NCI-H2081 (cell line): ENCODE results near the gene GOLGA8S.
"Not testable (repeated sequence)": the region's sequence is repeated elsewhere in the genome, so short reads cannot be mapped to it uniquely, and the experiment has no call there.

Experiments
- DNase-seq, 2 experiments: peaks; one replicate each; lab custom pipeline; 2025; lab: John Stamatoyannopoulos, UW

The GOLGA8S gene, protein sequence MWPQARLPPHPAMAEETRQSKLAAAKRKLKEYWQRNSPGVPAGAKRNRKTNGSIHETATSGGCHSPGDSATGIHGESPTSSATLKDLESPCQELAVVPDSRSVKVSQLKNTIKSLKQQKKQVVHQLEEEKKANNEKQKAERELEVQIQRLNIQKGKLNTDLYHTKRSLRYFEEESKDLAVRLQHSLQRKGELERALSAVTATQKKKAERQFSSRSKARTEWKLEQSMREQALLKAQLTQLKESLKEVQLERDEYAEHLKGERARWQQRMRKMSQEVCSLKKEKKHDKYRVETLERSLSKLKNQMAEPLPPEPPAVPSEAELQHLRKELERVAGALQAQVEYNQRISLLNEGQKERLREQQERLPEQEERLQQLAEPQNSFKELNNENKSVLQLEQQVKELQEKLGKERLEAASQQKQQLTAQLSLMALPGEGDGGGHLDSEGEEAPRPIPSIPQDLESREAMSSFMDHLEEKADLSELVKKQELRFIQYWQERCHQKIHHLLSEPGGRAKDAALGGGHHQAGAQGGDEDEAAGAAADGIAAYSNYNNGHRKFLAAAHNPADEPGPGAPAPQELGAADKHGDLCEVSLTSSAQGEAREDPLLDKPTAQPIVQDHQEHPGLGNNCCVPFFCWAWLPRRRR

DNA sequence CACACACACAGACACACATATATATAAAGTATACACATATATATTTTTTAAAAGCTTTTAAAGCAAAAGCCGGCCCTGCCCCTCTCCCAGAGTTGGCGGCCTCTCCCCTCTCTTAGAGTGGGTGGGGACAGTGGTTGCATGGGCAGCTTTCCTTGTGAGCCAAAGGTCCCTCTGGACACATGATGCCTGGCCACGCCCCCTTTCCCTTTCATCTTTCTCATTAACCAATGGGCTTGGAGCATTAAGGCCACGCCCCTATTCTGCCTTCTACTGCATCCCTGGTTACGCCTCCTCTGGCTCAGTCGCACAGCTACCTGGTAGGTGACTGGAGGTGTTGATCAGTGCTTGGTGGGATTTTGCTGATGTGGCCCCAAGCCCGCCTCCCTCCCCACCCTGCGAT, at the start of gene GOLGA8S:
TSS of gene GOLGA8S (plus strand) at position 301 of the 400 bp plus-strand sequence. CDS start at position 363, 62 bp downstream.
- not testable (repeated sequence) for DNase-seq

DNA sequence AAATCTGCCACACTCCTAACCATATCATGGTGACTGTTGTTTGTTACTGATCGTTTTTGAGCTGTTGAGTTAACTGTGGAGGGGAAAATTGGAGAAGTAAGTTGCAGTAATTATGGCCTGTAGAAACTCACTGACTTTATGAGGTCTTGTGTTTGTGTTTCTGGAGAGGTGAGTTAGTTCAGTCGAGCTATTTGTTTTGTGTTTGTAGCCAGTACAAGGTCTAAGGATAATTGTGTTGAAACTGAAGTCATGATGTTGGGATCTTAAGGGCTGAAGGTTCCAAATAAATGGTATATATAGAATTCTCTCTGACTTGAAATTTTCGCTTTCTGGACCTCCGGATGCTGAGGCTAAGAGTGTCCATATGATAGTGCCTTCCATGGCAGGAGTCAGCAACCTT, 49.7 kb upstream of the GOLGA8S start:
- DNase-seq: not testable (repeated sequence)

DNA sequence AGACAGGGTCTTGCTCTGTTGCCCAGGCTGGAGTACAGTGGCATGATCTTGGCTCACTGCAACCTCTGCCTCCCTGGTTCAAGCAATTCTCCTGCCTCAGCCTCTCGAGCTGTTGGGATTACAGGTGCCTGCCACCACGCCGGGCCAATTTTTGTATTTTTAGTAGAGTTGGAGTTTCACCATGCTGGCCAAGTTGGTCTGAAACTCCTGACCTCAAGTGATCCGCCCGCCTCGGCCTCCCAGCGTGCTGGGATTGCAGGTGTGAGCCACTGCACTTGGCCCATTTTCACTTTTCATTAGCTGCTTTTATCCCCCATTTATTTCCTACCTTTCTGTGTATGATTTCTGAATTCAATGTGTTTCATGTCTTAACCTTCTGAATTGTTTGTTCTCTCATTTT, 48.6 kb upstream of the GOLGA8S start:
- not testable (repeated sequence) for DNase-seq

DNA sequence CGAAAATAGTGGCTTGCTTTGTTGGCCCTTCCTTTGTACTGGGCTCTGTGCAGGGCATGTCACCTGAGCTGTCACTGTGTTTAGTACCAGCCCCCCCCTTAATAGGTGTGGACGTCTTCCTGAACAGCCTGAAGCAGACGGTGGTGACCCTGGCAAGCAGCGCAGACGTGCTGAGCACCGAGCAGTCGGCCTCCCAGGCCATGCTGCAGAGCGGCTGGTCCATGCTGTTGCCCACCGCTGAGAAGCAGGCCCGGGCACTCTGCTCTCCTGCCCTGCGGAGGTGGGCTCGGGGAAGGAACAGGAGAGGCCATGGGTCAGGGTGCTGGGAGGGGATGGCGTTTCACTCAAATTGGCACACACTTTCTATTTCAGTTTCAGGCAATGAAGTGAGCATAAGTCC, 43.3 kb upstream of the GOLGA8S start:
- DNase-seq: not testable (repeated sequence)

DNA sequence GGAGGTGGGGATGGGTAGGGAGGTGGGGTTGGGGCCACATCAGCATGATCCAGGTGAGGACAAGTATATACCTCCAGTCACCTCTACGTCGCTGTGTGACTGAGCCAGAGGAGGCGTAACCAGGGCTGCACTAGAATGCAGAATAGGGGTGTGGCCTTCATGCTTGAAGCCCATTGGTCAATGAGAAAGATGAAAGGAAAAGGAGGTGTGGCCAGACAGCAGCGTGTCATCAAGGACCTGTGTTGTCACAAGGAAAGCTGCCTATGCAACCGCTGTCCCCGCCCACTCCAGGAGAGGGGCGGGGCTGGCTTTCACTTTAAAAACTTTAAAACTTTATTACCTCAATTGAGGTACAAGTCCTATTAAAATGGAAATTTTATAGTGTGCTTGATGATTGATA, 20.5 kb upstream of the GOLGA8S start, which contains the start of gene GOLGA6L26:
TSS of gene GOLGA6L26 (minus strand) at position 101 of the 400 bp plus-strand sequence. CDS start at position 40, 61 bp downstream.
- DNase-seq: not testable (repeated sequence)

DNA sequence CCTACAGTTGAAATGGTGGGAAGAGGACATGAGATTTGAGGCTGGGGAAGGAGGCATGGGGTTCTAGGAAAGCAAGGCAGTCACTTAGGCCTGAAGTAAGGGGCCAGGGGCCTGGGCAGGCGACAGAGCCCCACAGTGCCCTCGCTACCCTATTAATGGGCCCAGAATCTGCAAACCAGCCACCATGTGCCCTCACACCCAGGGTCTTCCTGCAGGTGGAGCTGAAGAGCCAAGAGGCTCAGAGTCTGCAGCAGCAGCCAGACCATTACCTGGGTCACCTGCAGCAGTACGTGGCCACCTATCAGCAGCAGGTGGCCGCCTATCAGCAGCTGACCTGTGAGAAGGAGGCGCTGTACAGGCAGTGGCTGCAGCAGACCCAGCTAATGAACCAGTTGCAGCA, 8.1 kb downstream of the GOLGA8S start:
- DNase-seq: not testable (repeated sequence)

DNA sequence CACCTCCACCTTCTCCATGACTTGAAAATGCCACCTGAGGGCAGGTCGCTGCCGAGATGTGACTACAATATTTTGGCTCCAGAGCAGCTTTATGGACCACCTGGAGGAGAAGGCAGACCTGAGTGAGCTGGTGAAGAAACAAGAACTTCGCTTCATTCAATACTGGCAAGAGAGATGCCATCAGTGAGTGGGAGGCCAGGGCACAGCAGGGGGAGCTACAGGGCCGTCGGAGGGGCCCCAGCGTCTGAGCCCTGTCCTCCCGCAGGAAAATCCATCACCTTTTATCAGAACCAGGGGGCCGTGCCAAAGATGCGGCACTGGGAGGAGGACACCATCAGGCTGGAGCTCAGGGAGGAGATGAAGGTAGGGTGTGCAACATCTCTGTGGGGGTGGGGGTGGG, 9.7 kb downstream of the GOLGA8S start:
- not testable (repeated sequence) for DNase-seq

DNA sequence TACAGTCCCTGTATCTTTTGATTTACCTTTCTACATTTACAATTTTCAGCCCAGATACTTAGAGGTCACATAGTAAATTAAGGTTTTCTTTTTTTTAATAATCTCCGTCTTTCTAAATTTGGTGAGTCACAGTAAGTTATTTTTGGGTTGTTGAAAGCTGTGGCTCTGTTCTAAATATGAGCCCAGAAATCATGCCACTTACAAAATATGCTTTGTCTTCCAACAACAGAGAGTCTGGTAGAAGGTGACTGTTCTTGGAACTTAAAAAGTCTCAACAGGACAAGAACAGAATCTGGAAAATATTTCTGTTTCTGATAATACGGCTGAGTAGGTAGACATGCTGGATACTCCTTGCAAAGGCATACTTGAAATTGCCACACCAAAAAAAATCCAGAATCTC, 16.0 kb downstream of the GOLGA8S start:
- DNase-seq: no peak

DNA sequence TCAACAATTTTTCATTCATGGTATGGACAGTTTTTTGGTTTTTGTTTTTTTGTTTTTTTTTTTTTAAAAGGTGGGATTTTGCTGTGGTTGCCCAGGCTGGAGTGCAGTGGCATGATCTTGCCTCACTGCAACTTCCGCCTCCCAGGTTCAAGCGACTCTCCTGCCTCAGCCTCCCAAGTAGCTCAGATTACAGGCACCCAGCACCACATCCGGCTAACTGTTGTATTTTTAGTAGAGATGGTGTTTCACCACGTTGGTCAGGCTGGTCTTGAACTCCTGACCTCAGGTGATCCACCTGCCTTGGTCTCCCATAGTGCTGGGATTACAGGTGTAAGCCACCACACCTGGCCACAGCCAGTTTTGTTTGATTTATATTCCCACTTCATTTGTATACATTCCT, 16.6 kb downstream of the GOLGA8S start:
- not testable (repeated sequence) for DNase-seq

DNA sequence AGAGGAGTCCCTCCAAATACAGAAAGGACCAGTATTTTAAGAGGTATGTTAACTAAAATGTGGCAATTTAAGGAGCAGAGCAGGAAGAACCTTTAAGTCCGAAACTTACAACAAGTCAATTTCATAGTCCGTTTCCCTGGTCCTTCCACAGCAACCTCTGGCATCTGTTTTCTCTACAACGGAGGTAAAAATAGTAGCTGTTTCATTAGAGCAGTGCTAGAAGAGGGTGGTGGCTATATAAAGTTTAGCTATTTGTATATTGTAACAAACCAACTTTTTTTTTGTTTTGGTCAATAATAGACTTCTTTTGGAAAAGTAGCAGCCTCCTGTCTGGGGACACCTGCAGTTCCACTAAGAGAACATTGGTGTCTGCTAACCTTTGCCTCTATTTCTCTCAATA, 17.3 kb downstream of the GOLGA8S start:
- not testable (repeated sequence) for DNase-seq

DNA sequence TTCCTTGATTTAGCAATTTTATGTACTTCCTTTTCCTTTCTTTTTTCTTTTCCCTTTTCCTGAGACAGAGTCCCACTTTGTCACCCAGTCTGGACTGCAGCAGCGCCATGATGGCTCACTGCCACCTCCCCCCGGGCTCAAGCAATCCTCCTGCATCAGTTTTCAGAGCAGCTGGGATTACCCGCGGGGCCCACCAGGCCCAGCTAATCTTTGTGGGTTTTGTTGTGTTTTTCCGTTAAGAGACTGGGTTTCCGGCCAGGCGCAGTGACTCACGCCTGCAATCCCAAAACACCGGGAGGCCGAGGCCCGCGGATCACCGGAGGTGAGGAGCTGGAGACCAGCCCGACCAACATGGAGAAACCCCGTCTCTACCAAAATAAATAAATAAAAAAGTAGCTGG, 17.7 kb downstream of the GOLGA8S start:
- no peak for DNase-seq

DNA sequence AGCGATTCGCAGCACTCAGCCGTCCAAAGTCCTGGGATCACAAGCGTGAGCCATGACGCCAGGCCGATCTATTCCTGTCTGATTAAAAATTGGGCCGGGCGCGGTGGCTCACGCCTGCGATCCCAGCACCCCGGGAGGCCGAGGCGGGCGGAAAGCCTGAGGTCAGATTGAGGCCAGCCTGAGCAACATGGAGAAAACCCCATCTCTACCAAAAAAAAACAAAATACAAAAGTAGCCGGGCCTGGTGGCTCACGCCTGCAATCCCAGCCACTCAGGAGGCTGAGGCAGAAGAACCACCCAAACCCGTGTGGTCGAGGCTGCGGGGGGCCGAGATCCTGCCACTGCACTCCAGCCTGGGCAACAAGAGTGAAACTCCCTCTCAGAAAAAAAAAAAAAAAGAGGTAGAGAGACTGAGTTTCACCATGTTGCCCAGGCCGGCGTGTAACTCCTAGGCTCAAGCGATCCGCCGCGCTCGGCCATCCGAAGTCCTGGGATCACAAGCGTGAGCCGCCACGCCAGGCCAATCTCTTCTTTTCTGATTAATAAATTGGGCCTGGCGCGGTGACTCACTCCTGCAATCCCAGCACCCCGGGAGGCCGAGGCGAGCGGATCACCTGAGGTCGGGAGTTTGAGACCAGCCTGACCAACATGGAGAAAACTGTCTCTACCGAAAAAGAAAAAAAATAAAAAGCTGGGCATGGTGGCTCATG, 18.5 kb downstream of the GOLGA8S start:
- not testable (repeated sequence) for DNase-seq

DNA sequence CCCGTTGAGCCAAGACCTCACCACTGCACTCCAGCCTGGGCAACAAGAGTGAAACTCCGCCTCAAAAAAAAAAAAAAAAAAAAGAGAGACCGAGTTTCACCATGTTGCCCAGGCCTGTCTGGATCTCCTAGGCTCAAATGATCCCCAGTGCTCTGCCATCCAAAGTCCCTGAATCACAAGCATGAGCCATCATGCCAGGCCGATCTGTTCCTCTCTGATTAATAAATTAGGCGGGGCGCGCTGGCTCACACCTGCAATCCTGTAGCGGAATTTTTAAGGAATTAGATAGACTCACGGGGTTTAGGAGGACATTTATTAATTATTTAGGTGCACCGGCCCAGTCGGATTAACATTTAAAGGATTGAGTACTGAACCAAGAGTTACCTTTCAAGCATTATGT, 19.7 kb downstream of the GOLGA8S start:
- DNase-seq: not testable (repeated sequence)

DNA sequence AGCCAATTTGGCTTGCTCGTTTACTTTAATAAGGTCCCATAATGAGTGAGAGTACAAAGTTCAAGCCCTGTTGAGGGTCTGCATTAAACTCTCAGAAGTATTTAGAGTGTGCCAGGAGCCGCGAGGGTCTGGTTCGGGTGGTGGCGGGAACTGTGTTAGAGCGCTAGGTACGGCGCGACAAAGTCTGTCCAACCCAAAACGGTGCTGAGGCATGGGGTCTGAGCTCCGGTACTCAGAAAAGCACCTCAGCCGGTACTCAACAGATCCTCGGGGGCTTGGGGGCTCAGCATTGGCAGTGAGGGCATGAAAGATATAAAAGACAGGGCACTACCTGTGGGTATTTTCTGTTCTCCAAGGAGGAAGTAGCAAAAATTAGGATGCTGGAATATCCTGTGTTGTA, 24.4 kb downstream of the GOLGA8S start:
- DNase-seq: not testable (repeated sequence)

DNA sequence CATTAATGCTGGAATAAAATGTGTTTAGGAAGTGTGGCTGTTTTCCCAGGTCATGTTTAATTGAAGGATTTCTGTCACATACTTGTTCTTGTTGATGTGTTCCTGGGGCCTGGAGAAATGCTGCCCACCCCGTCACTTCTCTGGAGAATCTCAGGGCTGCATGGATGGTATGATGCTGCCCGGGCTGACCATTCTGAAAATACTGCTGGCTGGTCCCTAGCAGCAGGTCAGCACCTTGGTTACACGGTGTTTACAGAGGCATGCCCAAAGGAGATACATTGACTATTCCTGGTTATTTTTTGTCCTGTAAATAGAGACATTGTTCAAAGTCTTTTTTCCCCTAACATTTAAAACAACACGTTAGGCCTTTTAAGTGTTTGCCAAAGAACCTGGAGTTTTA, 26.2 kb downstream of the GOLGA8S start:
- not testable (repeated sequence) for DNase-seq

DNA sequence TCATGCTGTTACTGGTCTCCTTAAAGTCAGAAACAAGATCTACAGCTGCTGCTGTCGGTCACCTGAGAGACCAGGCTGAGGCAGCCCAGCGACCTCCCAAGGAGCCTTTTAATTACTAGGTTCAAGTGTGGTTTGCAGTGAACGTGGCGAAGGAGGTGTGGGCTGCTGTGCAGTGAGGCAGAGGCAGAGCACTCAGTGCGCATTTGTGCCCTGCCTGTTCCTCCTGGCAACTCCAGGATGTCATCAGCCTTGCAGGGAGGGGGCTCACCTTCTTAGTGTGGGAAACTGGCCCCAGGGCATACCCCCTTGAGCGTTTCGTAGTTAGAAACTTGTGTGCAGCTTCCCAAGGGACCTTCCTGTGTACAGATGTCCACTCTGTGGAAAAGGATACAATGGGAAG, 26.6 kb downstream of the GOLGA8S start:
- not testable (repeated sequence) for DNase-seq

DNA sequence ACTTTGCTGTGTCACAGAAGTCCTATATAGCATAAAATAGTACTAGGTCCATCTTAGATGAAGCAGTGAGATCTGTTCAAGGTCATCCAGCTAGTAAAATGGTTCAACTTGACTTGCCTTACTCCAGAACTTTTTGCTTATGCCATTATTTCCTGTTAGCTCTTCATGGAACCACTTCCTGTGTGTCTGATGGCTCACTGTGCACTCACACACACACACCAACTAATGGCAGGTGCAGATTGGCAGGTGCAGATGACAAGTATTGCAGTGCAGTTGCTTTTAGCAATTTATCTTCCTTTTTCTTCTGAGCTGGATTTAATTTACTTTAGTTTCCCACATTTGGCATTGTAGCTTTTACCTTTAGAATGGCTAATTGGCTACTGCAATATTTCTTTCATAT, 29.8 kb downstream of the GOLGA8S start:
- peak in 1 of 2 experiments; percentile 21 for DNase-seq

DNA sequence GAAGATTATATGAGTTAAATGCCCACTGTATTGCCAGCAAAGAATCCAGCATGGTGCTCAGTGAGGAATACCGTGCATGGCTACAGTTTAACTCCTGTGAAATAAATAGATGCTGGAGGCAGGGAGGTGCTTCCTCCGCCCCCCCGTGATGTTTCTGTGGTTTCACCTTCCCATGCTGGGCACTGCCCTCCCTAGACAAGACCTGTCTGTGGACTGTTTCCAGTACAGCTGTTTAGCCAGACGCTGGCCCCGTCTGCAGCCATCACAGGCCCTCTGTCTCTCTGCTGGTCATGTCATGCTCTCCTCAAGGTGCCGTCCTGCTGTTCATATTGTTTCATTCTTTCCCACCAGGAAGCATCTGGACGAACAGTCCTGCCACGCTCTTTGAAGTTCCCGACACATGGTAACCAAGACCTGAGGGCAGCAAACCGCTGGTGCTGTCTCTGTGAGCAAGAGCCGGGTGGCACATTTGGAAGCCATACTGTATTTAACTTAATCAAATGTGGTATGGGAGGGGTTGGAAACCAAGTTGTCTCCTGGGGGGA, 31.4 kb downstream of the GOLGA8S start:
- DNase-seq: no peak

DNA sequence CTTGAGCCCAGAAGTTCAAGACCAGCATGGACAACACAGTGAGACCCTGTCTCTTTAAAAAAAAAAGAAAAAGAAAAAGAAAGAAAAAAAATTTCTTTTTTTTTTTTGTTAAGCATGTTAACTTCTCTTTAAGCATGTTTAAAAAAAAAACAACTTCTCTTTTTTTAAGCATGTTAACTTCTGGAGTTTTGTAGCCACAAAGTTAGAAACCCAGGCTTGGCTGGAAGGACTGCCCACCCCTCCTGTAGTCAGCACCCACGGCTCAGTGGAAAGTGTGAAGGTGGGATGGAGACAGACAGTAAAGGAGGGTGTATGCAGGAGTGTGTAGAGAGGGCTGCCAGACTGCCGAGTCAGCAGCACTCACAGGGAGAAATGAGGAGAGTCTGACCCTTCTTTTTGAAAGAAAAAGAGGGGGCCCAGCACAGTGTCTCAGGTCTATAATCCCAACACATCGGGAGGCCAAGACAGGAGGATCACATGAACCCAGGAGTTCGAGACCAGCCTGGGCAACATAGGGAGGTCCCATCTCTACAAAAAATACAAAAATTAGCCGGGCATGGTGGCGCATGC, 33.2 kb downstream of the GOLGA8S start:
- DNase-seq: no peak

DNA sequence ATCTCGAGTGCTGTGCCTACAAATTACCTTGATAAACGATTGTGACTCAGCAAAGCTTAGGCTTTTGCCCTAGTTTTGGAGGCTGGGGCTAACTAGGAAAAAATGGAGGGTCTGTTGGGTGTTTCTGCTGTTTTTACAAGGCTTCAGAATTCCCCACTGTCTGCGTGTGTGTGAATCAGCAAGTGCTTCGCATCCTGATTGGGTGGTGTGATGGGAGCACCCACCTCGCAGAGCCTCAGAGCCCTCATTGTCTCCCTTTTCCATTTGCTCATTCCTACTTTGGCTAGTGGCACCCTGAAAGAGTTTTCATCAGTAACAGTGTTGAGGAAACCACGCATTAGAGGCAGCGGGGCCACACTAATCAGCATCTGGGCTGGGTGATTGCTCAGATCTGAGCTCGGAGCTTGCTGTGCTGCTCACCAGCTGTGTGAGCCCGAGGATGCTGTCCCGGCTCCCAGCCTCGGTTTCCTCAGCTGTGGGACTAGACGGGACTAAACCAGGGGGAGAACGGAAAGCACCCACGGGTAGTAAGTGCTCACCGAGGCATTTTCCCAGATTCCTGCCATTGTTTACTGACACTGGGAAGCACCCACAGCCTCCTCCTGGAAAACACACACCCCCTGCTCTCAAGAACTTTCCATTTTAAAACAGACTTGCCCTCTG, 40.6 kb downstream of the GOLGA8S start:
- DNase-seq: no peak

DNA sequence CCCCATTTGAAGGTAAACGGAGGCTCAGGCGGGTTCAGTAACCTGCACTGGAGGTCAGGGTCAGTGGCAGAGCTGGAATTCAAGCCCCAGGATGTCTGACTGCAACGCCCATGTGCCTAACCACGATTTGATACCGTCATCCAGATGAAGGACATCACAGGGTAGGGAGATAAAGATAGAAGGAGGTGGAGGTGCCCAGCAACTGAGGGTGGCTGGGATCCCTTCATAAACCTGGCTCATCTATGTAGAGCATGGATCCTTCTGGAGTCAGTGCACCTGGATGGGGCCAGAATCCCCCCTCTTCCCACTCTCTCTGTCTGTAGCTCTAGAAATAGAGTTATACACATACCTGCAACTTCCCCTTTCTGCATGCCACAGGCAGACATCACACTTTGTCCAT, 41.3 kb downstream of the GOLGA8S start:
- DNase-seq: no peak
